Measurements from ENCODE around the gene KAT6B. TPM values are rescaled to one million over a fixed set of nuclear protein-coding genes. Genes with fewer than 3 reads are reported as not detected.

The KAT6B gene
- total RNA-seq, 4 donors from 2014 or later, result 45.6 to 48.9 (median 47.5) TPM

GRCh38 chr10:74981831-74982633 lies 155.6 kb downstream of the KAT6B start:
- no peak for TF ChIP-seq CTCF (IDR thresholded peaks at IDR 0.05; ENCODE audit: low read depth)

GRCh38 chr10:74982634-74982982 lies 156.2 kb downstream of the KAT6B start:
- no peak for TF ChIP-seq CTCF (IDR thresholded peaks at IDR 0.05; ENCODE audit: low read depth)

GRCh38 chr10:74983383-74983782 lies 157.0 kb downstream of the KAT6B start:
- no peak for TF ChIP-seq CTCF (IDR thresholded peaks at IDR 0.05; ENCODE audit: low read depth)

GRCh38 chr10:74987339-74988053 lies 161.1 kb downstream of the KAT6B start:
- TF ChIP-seq CTCF (IDR thresholded peaks at IDR 0.05; ENCODE audit: low read depth), result no peak

- no peak for TF ChIP-seq CTCF (IDR thresholded peaks at IDR 0.05; ENCODE audit: low read depth)
Measured at GRCh38 chr10:74988054-74988775, 161.8 kb downstream of the KAT6B start.

GRCh38 chr10:74988832-74989561 lies 162.6 kb downstream of the KAT6B start:
- no peak for TF ChIP-seq CTCF (IDR thresholded peaks at IDR 0.05; ENCODE audit: low read depth)

All from subcutaneous adipose tissue (tissue), 4 donors.